Activated CD4-positive, alpha-beta memory T cell treated with anti-CD3 and anti-CD28 coated beads for 36 hours (primary cell): ENCODE measurements around the gene E2F3. TPM values are rescaled to one million over a fixed set of nuclear protein-coding genes. Genes with fewer than 3 reads are reported as not detected.
A peak's percentile ranks its signal among the peaks of the same experiment; 100 is the strongest.

Source experiments
- CTCF ChIA-PET: fragments of 350-600 bp; sonication (Branson Sonifier 250); formaldehyde crosslinking; loops from one replicate; lab custom pipeline; 2021; ENCODE audit warnings: antibody characterized with exemption, inconsistent platforms; lab: Charles Lee
- POLR2A ChIA-PET: fragments of 350-600 bp; sonication (Branson Sonifier 250); formaldehyde crosslinking; loops from one replicate; lab custom pipeline; 2021; ENCODE audit warnings: antibody characterized with exemption; lab: Charles Lee
- DNase-seq: peaks from one replicate; pipeline ENCODE4 v3.0.0-alpha.2; 2020
- H3K27ac Mint-ChIP-seq: one replicate; pipeline ENCODE4 v1.8.0; 2021; ENCODE audit warnings: mixed read lengths
- H3K27me3 Mint-ChIP-seq: one replicate; pipeline ENCODE4 v1.8.0; 2021; ENCODE audit warnings: mixed read lengths
- H3K36me3 Mint-ChIP-seq: one replicate; pipeline ENCODE4 v1.8.0; 2021; ENCODE audit warnings: mixed read lengths
- H3K4me1 Mint-ChIP-seq: one replicate; pipeline ENCODE4 v1.8.0; 2021; ENCODE audit warnings: low read depth, mixed read lengths
- H3K4me3 Mint-ChIP-seq: one replicate; pipeline ENCODE4 v1.8.0; 2021; ENCODE audit warnings: mild to moderate bottlenecking, mixed read lengths
- H3K9me3 Mint-ChIP-seq: one replicate; pipeline ENCODE4 v1.8.0; 2021; ENCODE audit warnings: mixed read lengths
- intact Hi-C: fragments of 100-400 bp; cut with micrococcal nuclease; formaldehyde crosslinking; loops from one replicate; pipeline ENCODE4 v1.15.1; 2023
- total RNA-seq, 2 experiments: library from RNA; stranded (reverse); gene quantifications; one replicate each; pipeline ENCODE4 v1.2.3, GENCODE V29; 2021

The E2F3 gene
- total RNA-seq, 2 experiments from 2014 or later = 17.9 to 18.2 TPM

DNA sequence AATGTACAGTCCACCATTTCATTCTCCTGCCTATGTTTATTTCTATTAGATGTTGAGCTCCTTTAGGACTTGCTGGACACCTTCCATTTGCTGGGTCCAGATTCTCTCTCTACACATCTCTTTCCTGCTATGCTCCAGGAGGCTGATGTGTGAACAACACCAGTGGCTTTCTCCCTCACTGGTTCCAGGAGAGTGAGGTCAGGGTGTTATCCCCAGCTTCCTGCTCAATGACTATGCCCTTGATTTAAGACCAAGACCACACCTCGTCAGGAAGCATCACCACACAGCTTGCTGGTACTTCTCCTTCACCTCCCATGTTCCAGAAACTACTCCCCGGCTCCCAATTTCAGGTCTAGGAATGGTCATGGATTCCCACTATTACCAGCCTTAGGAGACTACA is 31.3 kb upstream of the E2F3 start:
- H3K4me1 Mint-ChIP-seq = peaks cover 47% of the 10 kb centered on the region
- intact Hi-C loops = no loop called here
- H3K27ac Mint-ChIP-seq = peak overlapping the region; percentile 16

DNA sequence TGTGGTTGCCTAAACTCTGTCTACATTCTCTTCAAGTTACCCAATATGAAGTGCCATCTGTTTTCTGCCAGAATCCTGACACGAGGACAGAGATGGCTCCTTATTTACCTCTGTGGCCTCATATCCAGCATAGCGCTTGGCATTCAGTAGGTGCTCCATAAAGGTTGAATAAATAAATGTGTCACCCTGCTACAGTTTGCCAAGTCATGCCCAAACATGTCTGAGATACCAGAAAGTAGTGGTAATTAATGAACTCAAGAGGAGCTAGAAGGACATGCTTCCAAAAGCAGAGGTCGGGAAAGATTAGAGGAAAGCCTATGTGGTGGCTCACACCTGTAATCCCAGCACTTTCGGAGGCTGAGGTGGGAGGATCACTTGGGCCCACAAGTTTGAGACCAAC is 30.9 kb upstream of the E2F3 start:
- Mint-ChIP-seq H3K27ac (no peak overlapping the region), H3K4me1 (peaks cover 43% of the 10 kb centered on the region), H3K27me3 (no peaks in the 10 kb centered on the region), H3K4me3 (no peak overlapping the region), H3K9me3 (no peaks in the 10 kb centered on the region), H3K36me3 (no peaks in the 10 kb centered on the region)
- POLR2A ChIA-PET = interaction anchor here (0.7 kb wide), 1 partner anchor 786 kb away, joined by 4 read pairs; no protein-coding TSS in a partner anchor
- intact Hi-C loops = no loop called here
- DNase-seq = no peak
- CTCF ChIA-PET = no interaction called here

More for the DNA sequence above, 31.3 kb upstream of the E2F3 start:
- Mint-ChIP-seq H3K4me3 (no peak overlapping the region), H3K36me3 (no peaks in the 10 kb centered on the region), H3K9me3 (no peaks in the 10 kb centered on the region), H3K27me3 (no peaks in the 10 kb centered on the region)
- ChIA-PET CTCF (no interaction called here), POLR2A (no interaction called here)
- DNase-seq = peak; percentile 21

DNA sequence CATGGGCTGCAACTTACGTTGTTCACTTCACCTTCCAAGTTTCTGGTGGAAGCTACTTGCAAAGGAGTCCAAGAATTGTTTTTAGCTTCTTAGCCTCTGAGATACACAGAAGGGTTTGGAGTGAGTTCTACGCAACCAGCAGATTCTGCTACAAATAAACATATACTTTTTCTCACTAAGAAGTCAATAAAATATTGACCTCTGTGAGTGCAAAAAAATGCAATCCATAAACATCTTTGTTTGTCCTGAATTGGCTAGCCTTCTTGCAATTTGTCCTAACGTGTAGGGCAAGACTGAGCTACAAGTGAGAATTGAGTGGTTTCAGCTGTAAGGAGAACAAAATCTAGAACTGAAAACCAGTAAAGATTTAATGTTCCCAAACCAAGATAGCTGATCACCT is 26.2 kb upstream of the E2F3 start:
- Mint-ChIP-seq H3K9me3 (no peaks in the 10 kb centered on the region), H3K4me1 (peaks cover 12% of the 10 kb centered on the region), H3K27me3 (no peaks in the 10 kb centered on the region), H3K4me3 (no peak overlapping the region), H3K27ac (no peak overlapping the region), H3K36me3 (no peaks in the 10 kb centered on the region)
- CTCF ChIA-PET = no interaction called here
- DNase-seq = no peak
- POLR2A ChIA-PET = no interaction called here
- intact Hi-C loops = no loop called here

DNA sequence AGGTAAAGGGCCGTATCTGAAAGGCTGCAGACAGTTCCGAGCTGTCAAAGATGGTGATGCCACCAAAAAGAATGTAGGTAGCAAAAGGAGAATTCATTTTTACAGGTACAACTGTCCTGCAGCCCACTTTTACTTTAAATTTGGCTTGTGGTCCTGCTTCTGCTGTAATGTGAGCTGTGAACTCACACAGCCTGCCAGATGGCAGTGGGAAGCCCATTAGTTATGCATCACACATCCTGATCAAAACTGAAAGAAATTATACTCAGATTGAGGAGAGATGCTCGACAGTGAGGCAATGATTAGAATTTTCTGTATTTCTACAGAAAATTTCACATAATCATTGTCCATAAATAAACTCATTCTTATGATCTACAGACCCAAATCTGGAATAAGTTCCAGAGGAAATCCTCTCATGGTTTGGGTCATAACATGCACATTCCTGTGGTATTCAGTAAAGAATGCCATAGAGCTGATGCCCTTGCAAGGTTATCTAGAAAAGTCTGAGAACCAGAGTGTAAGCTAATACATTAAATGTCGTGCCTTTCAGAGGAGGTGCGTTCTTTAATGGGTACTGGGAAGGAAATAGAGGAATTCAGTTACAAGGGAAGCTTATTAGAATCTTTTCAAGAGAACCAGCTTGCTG is 23.9 kb upstream of the E2F3 start:
- intact Hi-C loops = no loop called here
- POLR2A ChIA-PET = interaction anchor here (1.4 kb wide), 1 partner anchor 22 kb away, joined by 4 read pairs; no protein-coding TSS in a partner anchor
- no peak for DNase-seq

DNA sequence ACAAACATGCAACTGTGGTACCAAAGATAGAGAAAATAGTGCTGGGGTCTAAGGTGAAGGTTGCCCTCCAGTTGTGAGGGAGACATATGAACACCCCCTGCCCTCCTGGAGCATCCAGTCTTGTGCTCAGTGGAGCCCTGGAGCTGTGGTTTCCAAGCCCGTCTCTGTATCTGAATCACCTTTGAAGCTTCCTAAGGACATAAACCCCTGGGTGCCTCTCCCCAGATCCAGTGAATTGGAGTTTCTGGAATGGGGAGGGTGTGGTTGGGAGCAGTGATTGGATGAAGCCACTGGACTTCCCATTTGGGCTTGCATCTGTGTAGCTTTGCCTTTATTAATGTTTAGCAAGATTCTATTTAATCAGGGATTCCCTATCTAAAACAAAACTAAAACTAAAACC is 22.4 kb upstream of the E2F3 start:
- DNase-seq = no peak
- intact Hi-C loops = no loop called here
- Mint-ChIP-seq H3K4me3 (no peak overlapping the region), H3K9me3 (no peaks in the 10 kb centered on the region), H3K27me3 (no peaks in the 10 kb centered on the region), H3K27ac (no peak overlapping the region), H3K4me1 (peaks cover 7% of the 10 kb centered on the region), H3K36me3 (no peaks in the 10 kb centered on the region)
- CTCF ChIA-PET = interaction anchor here (1.0 to 1.2 kb wide), 2 partner anchors 26 to 253 kb away, joined by 3 read pairs; no protein-coding TSS in a partner anchor
- POLR2A ChIA-PET = interaction anchor here (0.6 kb wide), 1 partner anchor 290 kb away, joined by 3 read pairs; no protein-coding TSS in a partner anchor

More for the DNA sequence above, 23.9 kb upstream of the E2F3 start:
- Mint-ChIP-seq H3K4me3 (no peak overlapping the region), H3K9me3 (no peaks in the 10 kb centered on the region), H3K27ac (no peak overlapping the region), H3K27me3 (no peaks in the 10 kb centered on the region), H3K36me3 (no peaks in the 10 kb centered on the region), H3K4me1 (peaks cover 7% of the 10 kb centered on the region)
- CTCF ChIA-PET = interaction anchor here (0.9 kb wide), 1 partner anchor 88 kb away, joined by 3 read pairs; no protein-coding TSS in a partner anchor

DNA sequence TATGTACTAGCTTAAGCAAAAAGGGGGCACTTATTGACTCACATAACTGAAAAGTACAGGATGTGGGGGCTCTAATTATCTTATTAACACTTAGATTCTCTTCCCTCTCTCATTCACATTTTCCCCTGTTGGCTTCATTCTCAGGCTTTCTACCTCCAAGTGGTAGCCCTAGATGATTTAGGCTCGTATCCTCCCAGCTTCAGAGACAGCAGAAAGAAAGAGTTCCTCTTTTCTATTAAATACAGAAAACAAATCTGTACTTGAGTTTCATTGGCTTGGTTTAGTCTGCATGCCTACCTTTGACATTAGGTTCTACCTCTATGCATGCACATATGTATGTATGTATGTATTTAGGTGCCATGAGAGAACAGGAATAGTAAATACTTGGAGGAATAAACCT is 15.5 kb upstream of the E2F3 start:
- no peak overlapping the region for H3K4me3 Mint-ChIP-seq
- no peaks in the 10 kb centered on the region for H3K36me3 Mint-ChIP-seq
- ChIA-PET CTCF (no interaction called here), POLR2A (no interaction called here)
- H3K9me3 Mint-ChIP-seq = no peaks in the 10 kb centered on the region
- no peaks in the 10 kb centered on the region for H3K4me1 Mint-ChIP-seq
- no peak for DNase-seq
- H3K27me3 Mint-ChIP-seq = no peaks in the 10 kb centered on the region
- intact Hi-C loops = no loop called here
- no peak overlapping the region for H3K27ac Mint-ChIP-seq

DNA sequence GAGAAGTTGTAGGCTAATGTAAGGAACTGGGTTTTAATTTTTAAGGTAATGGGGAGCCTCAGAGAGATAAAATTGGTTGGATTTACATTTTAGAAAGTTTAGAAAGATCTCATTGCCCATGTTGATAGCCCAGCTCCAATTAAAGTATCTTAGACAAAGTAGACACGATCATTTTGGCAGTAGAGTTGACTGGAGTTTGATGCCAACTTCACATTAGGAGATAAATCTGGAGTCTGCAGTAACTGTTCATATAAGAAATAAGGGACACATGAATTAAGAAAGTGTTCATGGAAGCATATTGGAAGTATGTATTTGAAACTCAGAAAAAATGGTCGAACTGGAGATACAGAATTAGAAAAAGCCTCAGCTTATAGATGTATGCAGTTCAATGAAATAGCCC is 12.6 kb upstream of the E2F3 start:
- ChIA-PET POLR2A (no interaction called here), CTCF (interaction anchor here (1.6 kb wide), 1 partner anchor 11 kb away, joined by 4 read pairs; no protein-coding TSS in a partner anchor)
- Mint-ChIP-seq H3K36me3 (no peaks in the 10 kb centered on the region), H3K4me3 (no peak overlapping the region), H3K27ac (no peak overlapping the region), H3K9me3 (no peaks in the 10 kb centered on the region), H3K27me3 (no peaks in the 10 kb centered on the region), H3K4me1 (no peaks in the 10 kb centered on the region)
- DNase-seq = no peak
- intact Hi-C loops = no loop called here

DNA sequence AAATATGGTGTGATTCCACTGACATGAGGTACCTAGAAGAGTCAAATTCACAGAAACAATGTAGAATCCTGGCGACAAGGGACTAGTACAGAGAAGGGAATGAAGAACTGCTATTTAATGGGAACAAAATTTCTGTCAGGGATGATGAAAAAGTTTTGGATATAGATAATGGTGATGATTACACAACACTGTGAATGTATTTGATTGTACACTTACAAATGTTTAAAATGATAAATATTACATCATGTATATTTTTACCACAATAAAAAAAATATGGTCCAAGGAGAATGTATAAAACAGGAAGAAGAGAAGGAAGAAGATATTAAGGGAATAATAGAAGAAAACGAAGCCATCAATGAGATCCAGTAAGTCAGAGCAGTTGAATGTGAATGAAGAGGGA is 8.4 kb upstream of the E2F3 start:
- intact Hi-C loops = no loop called here
- ChIA-PET POLR2A (no interaction called here), CTCF (no interaction called here)
- H3K9me3 Mint-ChIP-seq = no peaks in the 10 kb centered on the region
- H3K27ac Mint-ChIP-seq = no peak overlapping the region
- H3K36me3 Mint-ChIP-seq = no peaks in the 10 kb centered on the region
- DNase-seq = no peak
- no peaks in the 10 kb centered on the region for H3K4me1 Mint-ChIP-seq
- no peaks in the 10 kb centered on the region for H3K27me3 Mint-ChIP-seq
- H3K4me3 Mint-ChIP-seq = no peak overlapping the region

DNA sequence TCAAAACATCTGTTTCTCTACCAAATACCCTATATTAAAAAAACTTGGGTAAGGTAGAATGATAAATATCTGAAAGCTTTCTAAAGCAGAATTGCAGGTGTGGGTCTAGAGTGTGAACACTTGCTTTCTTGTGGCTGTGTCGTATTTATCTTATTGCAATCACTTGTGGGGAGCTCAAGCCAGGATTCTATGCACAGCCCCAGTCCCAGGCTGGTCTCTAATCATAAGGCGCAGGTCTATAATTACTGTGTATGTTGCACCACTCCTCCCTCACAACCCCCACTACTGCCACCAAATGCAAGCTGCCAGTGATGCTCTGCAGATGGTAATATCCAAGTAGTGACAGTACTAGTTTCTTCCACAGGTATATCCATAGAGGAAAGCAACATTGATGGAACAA is 2.2 kb upstream of the E2F3 start:
- CTCF ChIA-PET = interaction anchor here (0.9 to 1.7 kb wide), 5 partner anchors 62 to 273 kb away, joined by 3 to 5 read pairs (median 4); no protein-coding TSS in a partner anchor
- Mint-ChIP-seq H3K4me3 (no peak overlapping the region), H3K27ac (no peak overlapping the region), H3K27me3 (no peaks in the 10 kb centered on the region), H3K4me1 (peaks cover 20% of the 10 kb centered on the region), H3K36me3 (peaks cover 4% of the 10 kb centered on the region), H3K9me3 (no peaks in the 10 kb centered on the region)
- DNase-seq = no peak
- POLR2A ChIA-PET = interaction anchor here (0.6 to 1.1 kb wide), 2 partner anchors 22 to 80 kb away, joined by 4 read pairs; no protein-coding TSS in a partner anchor
- intact Hi-C loops = no loop called here

DNA sequence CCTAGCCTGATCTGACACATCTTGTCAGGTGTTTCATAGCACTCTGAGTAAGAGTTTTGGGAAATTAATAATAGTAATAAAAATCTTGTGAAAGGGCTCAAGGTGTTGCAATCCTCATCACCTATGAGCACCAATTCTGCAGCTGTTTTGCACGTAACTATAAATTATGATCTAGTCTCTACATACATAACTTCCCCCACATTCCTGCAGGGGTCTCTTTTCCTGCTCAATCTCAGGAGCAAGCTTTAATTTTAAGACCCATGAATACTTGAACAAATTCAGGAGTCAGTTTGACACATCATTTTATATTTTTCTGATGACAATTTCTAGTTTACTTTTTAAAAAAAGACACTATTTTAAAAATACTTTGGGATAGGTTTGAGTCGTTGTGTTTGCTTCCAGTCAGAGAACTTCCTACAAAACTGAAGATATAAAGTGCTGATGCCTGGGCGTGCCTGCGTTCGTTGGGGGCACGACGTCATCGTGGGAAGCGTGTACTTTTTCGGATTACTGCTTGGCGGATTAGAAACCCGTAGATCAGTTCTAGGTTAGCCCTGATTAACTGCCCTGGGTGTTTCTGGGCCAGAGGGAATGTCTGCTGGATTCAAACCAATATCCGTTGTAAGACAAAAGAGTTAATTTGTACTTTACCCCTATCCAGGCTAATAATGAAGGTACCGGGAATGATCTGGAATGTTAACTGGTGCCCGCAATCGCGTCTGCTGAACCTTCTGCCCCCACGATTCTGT is 1.0 kb upstream of the E2F3 start:
- peak overlapping the region; percentile 98 for H3K27ac Mint-ChIP-seq
- ChIA-PET CTCF (interaction anchor here (0.9 to 1.7 kb wide), 4 partner anchors 12 to 129 kb away, joined by 3 to 5 read pairs (median 4); no protein-coding TSS in a partner anchor), POLR2A (interaction anchor here (0.7 to 1.1 kb wide), 2 partner anchors 24 to 79 kb away, joined by 3 to 4 read pairs; no protein-coding TSS in a partner anchor)
- H3K36me3 Mint-ChIP-seq = peaks cover 8% of the 10 kb centered on the region
- no peaks in the 10 kb centered on the region for H3K9me3 Mint-ChIP-seq
- H3K4me3 Mint-ChIP-seq = peak overlapping the region; percentile 97
- H3K27me3 Mint-ChIP-seq = no peaks in the 10 kb centered on the region
- peak; percentile 63 for DNase-seq
- H3K4me1 Mint-ChIP-seq = peaks cover 27% of the 10 kb centered on the region
- intact Hi-C loops = loop anchor here (1.0 to 5.0 kb wide), 6 partner anchors 31 to 1188 kb away; partner anchors contain the start of genes CDKAL1 and MBOAT1

DNA sequence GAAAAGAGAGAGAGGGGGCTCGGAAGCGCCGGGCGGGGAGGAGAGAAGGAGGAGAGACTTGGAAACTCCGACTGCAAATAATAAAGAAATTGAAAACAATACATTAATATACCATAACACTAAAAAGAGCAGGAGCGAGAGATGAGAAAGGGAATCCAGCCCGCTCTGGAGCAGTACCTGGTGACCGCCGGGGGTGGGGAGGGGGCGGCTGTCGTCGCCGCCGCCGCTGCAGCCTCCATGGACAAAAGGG is 338 bp downstream of the E2F3 start:
- Mint-ChIP-seq H3K4me3 (peak overlapping the region; percentile 97), H3K36me3 (peaks cover 12% of the 10 kb centered on the region), H3K4me1 (peaks cover 40% of the 10 kb centered on the region), H3K27ac (peak overlapping the region; percentile 98), H3K9me3 (no peaks in the 10 kb centered on the region), H3K27me3 (no peaks in the 10 kb centered on the region)
- ChIA-PET CTCF (no interaction called here), POLR2A (interaction anchor here (0.7 kb wide), 1 partner anchor 10 kb away, joined by 3 read pairs; no protein-coding TSS in a partner anchor)
- DNase-seq = no peak
- intact Hi-C loops = loop anchor here (5.0 kb wide), 1 partner anchor 50 kb away; no protein-coding TSS in a partner anchor
